Kidney epithelial cell (primary cell): ENCODE data around the gene ASCL2. TPM values are rescaled to one million over a fixed set of nuclear protein-coding genes. Genes with fewer than 3 reads are reported as not detected.
"Not testable (repeated sequence)": the region's sequence is repeated elsewhere in the genome, so short reads cannot be mapped to it uniquely, and the experiment has no call there.

ENCODE experiments used
- DNase-seq: peaks from one replicate; pipeline ENCODE4 v3.0.0-alpha.2; 2010; ENCODE audit warnings: low read depth
- H3K27me3 ChIP-seq: 2 replicates; pipeline ENCODE4 v1.6.0; 2011; ENCODE audit warnings: low read length; ENCODE audit not compliant: control insufficient read depth, insufficient read depth
- H3K36me3 ChIP-seq: 2 replicates; pipeline ENCODE4 v1.5.1; 2011; ENCODE audit warnings: low read length; ENCODE audit not compliant: control insufficient read depth, insufficient read depth
- H3K4me3 ChIP-seq: 2 replicates; pipeline ENCODE4 v1.5.1; 2011; ENCODE audit warnings: low read depth, mild to moderate bottlenecking, control low read depth, low read length
- total RNA-seq: library from RNA; depleted of rRNA; stranded (reverse); fragments of >200 nt; gene quantifications from 2 replicates; pipeline ENCODE4 v1.2.3, GENCODE V29; 2015
- TF ChIP-seq, protein P1 (sequence below): IDR thresholded peaks from 2 replicates; pipeline ENCODE4 v1.5.1; 2011; ENCODE audit warnings: mild to moderate bottlenecking, moderate library complexity, low read length, control low read depth, inconsistent platforms; ENCODE audit not compliant: insufficient read depth, poor library complexity, severe bottlenecking

ASCL2 gene
- total RNA-seq, 1 donor from 2014 or later: not detected

DNA sequence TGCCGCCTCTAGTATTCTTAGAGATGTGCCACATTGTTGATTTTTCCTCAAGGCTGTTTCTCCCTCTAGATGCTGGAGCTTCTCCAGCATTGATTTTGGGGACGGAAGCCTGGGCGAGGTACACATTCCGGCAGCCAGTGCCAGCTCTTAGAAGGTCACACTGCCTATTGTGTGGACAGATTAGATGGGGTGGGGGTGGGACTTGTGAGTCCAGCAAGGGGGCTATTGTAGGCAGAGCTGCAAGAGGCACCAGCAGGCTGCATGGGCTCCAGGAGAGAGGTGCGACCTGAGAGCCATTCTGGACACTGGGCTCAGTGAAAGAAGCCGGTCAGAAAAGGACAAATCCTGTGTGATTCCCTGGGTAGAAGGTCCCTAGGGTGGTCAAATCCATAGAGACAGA lies 19.0 kb upstream of the ASCL2 start:
- Histone ChIP-seq H3K4me3 (no peak overlapping the region), H3K36me3 (no peaks in the 10 kb centered on the region), H3K27me3 (peaks cover 18% of the 10 kb centered on the region)
- TF ChIP-seq, protein P1, sequence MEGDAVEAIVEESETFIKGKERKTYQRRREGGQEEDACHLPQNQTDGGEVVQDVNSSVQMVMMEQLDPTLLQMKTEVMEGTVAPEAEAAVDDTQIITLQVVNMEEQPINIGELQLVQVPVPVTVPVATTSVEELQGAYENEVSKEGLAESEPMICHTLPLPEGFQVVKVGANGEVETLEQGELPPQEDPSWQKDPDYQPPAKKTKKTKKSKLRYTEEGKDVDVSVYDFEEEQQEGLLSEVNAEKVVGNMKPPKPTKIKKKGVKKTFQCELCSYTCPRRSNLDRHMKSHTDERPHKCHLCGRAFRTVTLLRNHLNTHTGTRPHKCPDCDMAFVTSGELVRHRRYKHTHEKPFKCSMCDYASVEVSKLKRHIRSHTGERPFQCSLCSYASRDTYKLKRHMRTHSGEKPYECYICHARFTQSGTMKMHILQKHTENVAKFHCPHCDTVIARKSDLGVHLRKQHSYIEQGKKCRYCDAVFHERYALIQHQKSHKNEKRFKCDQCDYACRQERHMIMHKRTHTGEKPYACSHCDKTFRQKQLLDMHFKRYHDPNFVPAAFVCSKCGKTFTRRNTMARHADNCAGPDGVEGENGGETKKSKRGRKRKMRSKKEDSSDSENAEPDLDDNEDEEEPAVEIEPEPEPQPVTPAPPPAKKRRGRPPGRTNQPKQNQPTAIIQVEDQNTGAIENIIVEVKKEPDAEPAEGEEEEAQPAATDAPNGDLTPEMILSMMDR: no peak
- no peak for DNase-seq

DNA sequence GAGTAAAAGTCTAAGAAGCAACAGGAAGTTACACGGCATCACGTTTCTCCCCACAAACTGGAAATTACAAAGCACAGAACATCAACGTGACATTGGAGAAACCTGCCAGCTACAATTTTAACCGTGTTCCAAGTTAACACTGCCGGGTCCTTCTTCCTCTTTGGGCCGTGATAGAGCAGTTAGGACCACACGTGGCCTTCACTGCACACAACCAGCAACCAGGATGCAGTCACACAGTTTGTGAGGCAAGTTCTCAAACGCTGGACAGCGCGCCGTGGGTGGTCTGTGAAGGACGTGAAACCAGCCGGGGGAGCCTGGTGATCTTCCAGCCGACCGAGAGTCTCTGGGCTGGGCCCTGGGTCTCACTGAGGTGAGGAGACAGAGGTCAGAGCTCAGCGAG lies 16.7 kb upstream of the ASCL2 start:
- peaks cover 17% of the 10 kb centered on the region for H3K27me3 ChIP-seq
- TF ChIP-seq, protein P1: no peak
- H3K36me3 ChIP-seq: no peaks in the 10 kb centered on the region
- H3K4me3 ChIP-seq: no peak overlapping the region
- no peak for DNase-seq

DNA sequence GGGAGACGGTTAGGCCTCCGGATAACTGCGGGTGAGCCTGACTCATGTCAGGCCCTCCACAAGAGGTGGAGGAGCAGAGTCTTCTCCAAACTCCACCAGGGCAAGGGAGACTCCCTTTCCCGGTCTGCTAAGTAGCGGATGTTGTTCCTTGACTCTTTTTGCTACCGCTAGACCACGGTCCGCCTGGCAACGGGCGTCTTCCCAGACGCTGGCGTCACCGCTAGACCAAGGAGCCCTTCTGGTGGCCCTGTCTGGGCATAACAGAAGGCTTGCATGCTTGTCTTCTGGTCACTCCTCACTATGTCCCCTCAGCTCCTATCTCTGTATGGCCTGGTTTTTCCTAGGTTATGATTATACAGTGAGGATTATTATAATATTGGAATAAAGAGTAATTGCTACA lies 16.0 kb upstream of the ASCL2 start:
- H3K4me3 ChIP-seq, H3K36me3 ChIP-seq, DNase-seq: not testable (repeated sequence)
- peaks cover 17% of the 10 kb centered on the region for H3K27me3 ChIP-seq

DNA sequence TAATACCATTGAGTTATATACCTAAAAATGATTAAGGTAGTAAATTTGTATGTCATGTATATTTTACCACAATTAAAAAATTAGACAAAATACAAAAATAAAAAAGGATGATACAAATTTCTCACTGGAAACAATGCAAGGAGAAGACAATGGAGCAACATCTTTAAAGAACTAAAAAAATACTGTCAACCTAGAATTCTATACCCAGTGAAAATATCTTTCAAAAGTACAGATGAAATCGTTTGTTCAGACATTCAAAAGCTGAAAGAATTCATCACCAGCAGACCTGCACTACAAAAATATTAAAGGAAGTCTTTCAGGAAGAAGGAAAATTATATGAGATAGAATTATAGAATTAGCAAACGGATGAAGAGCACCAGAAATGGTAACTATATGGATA lies 9.8 kb upstream of the ASCL2 start:
- TF ChIP-seq, protein P1: no peak
- no peak for DNase-seq
- peaks cover 3% of the 10 kb centered on the region for H3K27me3 ChIP-seq
- H3K36me3 ChIP-seq: no peaks in the 10 kb centered on the region
- no peak overlapping the region for H3K4me3 ChIP-seq

DNA sequence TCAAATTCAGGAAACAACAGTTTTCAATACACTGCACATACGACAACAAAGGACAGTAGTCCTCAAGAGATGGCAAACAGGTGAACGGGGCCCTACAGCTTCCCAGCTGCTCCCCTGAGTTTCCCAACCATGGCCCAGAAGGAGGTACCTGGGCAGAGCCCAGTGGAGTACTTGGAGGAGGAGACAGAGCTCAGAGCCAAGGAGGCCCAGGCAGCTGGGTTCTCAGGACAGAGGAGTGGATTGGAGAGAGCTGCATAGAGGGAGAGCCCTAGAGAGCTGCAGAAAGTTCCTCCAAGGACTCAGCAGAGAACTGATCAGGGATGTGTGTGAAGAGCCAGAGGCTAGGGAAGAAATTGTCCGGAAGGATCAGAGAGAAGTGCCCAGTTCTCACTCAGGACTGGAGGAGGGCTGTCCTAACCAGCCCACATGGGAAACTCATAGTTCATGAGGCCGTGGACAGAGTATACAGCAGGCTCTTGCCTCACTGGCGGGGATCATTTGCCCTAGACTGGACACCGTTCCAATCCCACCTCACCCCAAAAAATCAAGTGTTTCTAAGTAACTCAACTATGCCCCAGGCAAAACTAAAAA lies 7.6 kb upstream of the ASCL2 start:
- H3K27me3 ChIP-seq: peaks cover 11% of the 10 kb centered on the region
- TF ChIP-seq, protein P1: no peak
- no peak for DNase-seq
- H3K4me3 ChIP-seq: no peak overlapping the region
- no peaks in the 10 kb centered on the region for H3K36me3 ChIP-seq

DNA sequence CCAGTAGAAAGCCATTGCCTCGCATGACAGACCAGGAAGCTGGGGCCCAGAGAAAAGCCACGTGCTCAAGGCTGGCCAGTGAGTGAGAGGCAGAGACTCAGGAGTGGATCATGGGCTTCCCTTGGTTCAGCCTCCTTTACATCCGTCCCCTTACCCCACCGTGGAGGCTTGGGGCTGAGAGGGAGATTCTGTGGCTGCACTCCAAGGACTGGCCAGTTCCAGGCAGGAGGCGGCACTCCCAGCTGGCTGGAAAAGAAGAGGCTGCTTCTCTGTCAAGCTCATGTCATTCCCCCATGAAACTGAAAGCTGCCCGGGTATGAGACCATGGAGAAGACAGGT lies 6.6 kb upstream of the ASCL2 start:
- Histone ChIP-seq H3K4me3 (no peak overlapping the region), H3K36me3 (no peaks in the 10 kb centered on the region), H3K27me3 (peaks cover 21% of the 10 kb centered on the region)
- no peak for DNase-seq
- TF ChIP-seq, protein P1: no peak
